Measurements from ENCODE around the gene CUEDC1.

The CUEDC1 gene

DNA sequence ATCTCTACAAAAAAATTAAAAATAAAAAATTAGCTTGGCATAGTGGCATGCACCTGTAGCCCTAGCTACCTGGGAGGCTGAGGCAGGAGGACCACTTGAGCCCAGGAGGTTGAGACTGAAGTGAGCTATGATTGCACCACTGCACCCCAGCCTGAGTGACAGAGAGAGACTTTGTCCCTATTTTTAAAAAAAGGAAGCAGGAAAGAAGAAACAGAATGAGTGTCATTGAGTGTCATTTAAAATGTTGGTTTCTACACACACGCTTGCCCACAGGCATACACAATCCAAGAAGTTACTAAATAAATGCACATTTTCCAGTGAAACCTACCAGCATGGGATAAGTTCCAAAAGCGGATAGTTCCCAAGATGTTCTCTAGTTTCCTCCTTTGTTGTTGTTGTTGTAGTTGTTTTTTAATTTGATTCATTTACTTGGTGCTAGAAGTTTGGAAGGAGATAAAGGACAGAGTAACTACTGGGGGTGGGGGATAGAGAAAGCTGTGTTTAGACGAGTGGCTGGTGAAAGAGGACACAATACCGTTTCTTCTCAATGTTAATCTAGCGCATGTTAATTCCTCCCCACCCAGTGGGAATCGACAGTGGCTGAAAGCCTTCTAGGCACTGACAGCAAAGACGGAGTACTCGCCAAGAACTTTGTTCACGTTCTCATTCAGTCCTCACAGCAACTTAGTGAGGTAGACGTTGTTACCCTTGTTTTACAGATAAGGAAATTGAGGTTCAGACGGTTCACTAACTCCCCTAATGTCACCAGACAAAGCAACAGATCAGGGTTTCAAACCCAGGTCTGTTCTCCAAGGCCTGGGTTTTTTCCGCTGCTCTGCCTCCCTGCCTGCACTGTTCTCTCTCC lies 122.7 kb downstream of the CUEDC1 start:
- DNase-seq (ENCODE audit: low read depth), result no peak

DNA sequence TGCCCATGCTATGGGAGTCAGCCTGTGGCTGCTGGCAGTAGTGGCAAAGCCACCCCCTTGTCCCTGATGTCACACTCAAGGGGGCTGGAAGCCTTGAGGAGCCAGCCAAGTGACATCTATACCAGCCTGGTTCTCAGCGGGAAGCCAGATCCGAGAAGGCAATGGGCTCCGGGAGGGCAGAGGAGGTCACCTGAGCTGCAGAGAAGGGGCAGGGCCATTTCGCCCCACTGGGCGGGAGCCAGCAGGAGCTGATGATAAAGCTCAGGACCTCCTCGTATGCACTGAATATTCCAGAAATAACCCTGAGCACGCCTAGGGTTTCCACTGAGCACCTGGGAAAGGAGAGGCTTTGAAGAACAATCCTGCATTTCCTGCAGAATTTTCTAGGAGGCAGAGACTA lies 124.3 kb downstream of the CUEDC1 start:
- no peak for DNase-seq (ENCODE audit: low read depth)

DNA sequence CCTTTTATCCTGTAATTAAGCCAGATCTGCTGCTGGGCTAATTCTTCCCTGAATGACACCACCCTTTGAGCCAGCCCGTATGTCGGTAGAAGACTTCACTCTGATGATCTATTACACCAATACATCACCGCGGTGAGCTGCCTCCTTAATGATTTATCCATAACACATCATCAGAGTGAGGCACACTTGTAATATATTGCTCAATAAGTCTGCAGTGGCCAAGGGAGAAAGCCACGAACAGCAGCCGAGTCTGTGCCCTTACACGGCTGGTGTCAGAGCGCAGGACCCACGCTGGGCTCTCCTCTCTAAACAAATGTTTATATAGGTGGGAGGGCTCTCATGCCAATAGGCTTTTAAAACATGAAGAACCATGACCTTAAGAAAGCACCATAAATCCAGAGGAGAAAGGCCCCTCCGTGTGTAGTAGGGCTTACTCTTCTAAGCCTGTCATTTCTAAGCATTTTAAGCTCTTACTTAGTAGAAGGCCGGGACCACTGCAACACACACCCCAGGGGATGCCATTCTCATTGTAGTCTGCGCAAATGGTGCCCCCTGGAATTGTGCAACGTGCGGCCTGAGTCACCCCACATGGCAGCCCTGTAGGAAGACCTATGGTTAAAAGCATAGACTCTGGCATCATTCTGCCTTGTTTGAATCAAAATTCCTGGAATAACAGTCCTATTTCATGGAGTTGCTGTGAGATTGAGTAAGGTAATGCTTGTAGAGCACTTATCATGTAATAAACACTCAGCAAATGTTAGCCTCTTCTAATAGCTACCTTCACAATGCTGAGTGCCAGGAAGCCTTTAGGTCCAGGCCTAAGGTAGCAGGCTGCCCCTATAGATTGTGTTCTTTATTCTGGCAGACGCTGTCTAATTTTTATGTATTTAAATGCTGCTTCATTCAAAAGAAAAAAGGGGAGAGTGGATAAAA lies 131.5 kb downstream of the CUEDC1 start:
- DNase-seq (ENCODE audit: low read depth), result peak; percentile 30

DNA sequence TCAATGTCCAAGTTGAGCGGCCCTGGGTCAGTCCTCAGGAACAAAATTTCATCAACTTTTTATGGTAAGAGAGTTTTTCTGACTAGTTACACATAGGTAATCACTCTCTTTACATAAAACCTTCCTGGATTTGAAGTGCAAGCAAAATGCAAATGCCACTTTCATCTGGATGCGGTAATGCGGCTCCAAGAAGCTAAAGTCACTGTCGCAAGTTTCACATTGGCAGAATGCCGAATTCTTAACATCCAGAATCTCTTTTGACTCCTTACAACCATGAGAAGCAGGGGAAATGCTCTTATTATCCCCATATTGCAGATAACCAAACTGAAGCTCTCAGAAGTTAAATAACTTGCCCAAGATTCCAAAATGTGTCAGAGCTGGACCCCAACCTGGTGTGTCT lies 135.3 kb downstream of the CUEDC1 start:
- no peak for DNase-seq (ENCODE audit: low read depth)

DNA sequence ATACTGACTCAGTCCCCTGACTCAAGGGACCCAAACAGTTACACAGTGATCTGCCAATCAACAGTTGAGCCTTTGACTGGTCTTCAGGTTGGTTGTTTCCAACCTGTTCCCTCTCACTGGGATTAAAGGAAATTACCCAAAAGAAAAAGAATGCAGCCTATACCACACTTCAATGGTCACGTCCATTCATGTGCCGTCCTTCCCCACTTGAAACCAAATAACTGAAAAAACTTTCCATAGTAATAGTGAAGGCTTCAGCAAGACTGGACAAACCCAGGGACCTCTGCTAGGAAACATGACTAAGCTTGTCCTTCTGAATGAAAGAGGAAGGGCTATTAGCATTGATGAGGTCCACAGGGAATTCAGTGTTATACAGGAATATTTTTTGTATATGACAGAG lies 135.9 kb downstream of the CUEDC1 start:
- DNase-seq (ENCODE audit: low read depth), result no peak

DNA sequence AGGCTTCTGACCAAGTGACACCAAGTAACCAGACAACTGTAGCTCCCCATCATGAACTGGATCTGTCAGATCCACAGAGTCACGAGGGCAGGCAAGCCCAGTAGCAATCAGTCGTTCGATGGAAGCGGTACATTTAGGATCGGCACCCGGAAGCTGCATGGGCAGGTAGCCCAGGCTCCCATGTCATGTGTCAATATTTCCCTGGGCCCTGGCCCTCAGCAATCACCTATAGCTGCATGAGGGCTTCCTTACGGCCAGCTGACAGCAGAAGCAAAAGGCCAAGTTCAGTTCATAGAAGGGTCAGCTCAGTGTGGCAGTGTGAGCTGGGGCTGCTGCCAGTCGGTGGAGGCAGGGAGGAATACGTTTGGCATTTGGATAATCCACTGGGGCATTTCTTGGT lies 137.1 kb downstream of the CUEDC1 start:
- no peak for DNase-seq (ENCODE audit: low read depth)

DNA sequence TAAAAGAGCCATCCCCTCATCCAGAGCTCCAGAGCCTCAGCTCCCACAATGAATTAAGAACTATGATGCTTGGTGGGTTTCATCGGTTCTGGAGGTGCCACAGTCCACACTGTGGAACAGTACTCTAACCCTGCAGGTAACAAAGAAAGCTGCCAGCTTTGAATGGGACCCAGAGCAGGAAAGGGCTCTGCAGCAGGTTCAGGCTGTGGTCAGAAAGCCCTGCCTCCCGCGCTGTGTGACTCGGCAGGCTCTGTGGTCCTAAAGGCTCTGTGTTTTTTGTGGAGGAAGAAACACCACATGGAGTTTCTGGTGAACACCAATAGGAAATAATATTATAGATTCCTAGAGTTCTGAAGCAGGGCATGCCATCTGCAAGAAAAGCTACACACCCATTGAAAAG lies 137.9 kb downstream of the CUEDC1 start:
- DNase-seq (ENCODE audit: low read depth), result no peak

DNA sequence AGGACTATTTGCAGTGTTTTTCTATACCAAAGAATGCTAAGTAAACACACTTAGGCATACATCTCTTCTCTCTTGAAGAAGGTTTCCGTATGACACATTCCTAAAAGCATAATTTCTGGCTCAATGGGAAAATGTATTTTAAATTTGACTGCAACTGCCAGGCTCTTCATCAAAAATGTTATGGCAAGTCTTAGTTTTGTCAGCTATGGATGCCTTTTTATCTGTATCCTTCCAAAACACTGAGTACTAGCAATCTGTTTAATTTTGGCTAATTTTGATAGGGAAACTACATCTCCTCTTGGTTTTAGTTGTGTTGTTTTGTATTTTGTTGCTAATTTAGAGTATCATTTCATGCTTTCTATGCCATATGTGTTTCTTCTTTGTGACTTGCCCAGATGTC lies 140.8 kb downstream of the CUEDC1 start:
- no peak for DNase-seq (ENCODE audit: low read depth)

DNA sequence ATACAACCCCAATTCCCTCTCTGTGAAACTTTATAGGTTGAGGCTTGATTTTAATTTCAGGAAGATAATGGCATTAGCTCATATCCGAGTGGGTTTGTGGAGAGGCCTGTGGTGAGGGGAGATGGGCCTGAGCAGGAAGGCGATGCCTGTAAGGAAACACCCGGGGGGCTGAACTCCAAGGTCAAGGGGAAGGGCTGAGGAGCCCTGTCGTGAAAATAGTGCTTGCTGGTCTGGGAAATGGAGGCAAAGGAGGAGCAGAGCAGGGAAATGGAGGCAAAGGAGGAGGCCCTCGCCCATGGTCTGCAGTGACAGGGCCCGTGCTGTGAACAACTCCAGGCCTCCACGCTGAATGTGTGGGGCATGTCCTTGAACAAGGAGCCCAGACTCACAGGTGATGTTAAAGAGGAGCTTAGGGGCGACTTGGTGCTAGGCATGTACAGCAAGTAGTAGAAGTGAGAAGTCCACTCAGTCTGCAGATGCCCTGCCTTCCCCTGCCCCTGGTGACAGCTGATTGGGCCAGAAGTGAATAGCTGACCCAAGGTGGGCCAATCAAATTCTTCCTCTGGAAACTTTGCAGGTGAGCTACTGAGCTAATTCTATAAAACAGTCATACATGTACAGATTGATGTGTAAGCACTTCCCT lies 143.5 kb downstream of the CUEDC1 start:
- DNase-seq (ENCODE audit: low read depth), result no peak
